ENCODE results near the gene SLC39A12.
"Not testable (repeated sequence)": the region's sequence is repeated elsewhere in the genome, so short reads cannot be mapped to it uniquely, and the experiment has no call there.

SLC39A12 gene

GRCh38 chr10:17951868-17952371, at the start of gene SLC39A12:
Gene SLC39A12, plus strand, starts transcription at chr10:17951918. Its CDS starts 1,359 bp downstream, at chr10:17953277.
- no peak for DNase-seq

- DNase-seq: no peak
Measured at GRCh38 chr10:17904564-17904963, 47.2 kb upstream of the SLC39A12 start.

- DNase-seq: no peak
Measured at GRCh38 chr10:17905491-17905890, 46.2 kb upstream of the SLC39A12 start.

- DNase-seq: no peak
Measured at GRCh38 chr10:17906002-17906401, 45.7 kb upstream of the SLC39A12 start.

- DNase-seq: no peak
Measured at GRCh38 chr10:17907641-17908040, 44.1 kb upstream of the SLC39A12 start.

GRCh38 chr10:17910125-17910789, 41.5 kb upstream of the SLC39A12 start:
- DNase-seq: no peak

GRCh38 chr10:17912754-17913153, 39.0 kb upstream of the SLC39A12 start:
- DNase-seq: no peak

- no peak for DNase-seq
Measured at GRCh38 chr10:17913604-17914003, 38.1 kb upstream of the SLC39A12 start.

- no peak for DNase-seq
Measured at GRCh38 chr10:17914169-17915045, 37.3 kb upstream of the SLC39A12 start.

GRCh38 chr10:17915181-17915580, 36.5 kb upstream of the SLC39A12 start:
- DNase-seq: no peak

GRCh38 chr10:17918187-17918903, 33.4 kb upstream of the SLC39A12 start:
- DNase-seq: no peak

GRCh38 chr10:17921378-17921777, 30.3 kb upstream of the SLC39A12 start:
- no peak for DNase-seq

GRCh38 chr10:17923728-17924127, 28.0 kb upstream of the SLC39A12 start:
- DNase-seq: no peak

GRCh38 chr10:17943033-17943745, 8.5 kb upstream of the SLC39A12 start:
- DNase-seq: no peak

- DNase-seq: not testable (repeated sequence)
Measured at GRCh38 chr10:17950269-17950668, 1.4 kb upstream of the SLC39A12 start.

GRCh38 chr10:17950726-17951125, 992 bp upstream of the SLC39A12 start:
- DNase-seq: no peak

- DNase-seq: not testable (repeated sequence)
Measured at GRCh38 chr10:17954372-17954771, 2.7 kb downstream of the SLC39A12 start.

GRCh38 chr10:17954861-17955260, 3.1 kb downstream of the SLC39A12 start:
- DNase-seq: no peak

GRCh38 chr10:17958049-17958448, 6.3 kb downstream of the SLC39A12 start:
- no peak for DNase-seq

GRCh38 chr10:17959870-17960269, 8.2 kb downstream of the SLC39A12 start:
- DNase-seq: no peak

GRCh38 chr10:17961551-17962422, 10.1 kb downstream of the SLC39A12 start:
- no peak for DNase-seq

- DNase-seq: no peak
Measured at GRCh38 chr10:17963431-17963830, 11.7 kb downstream of the SLC39A12 start.

All from NCI-H1105 treated with DMSO at 0.1 percent for 48 hours (cell line).